Measurements from ENCODE around the gene PRPF19. TPM values are rescaled to one million over a fixed set of nuclear protein-coding genes. Genes with fewer than 3 reads are reported as not detected.

PRPF19 gene
- total RNA-seq, 2 donors from 2014 or later, result 110 to 182 TPM

DNA sequence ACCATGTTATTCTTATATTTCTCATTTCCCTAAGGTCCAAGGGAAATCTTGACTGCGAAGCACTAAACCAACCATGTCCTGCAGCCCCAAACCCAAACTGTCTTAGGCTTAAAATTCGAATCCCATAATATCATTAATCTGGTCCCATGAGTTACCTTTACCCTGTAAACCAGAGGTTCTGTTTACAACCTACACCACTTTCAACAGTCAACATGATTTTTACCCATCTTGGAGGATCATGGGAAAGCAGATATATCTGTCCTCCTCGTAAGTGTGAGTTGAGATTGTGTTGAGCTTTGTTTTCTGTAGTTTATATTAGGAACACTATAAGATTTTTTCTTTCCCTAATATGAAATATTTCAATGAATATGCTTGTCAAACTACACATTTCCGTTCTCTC lies 6.4 kb downstream of the PRPF19 start:
- DNase-seq (ENCODE audit: low spot score) (no peak), ATAC-seq (no peak)
- Mint-ChIP-seq H3K4me1 (ENCODE audit: low read depth in 2 of 2) (peaks cover 7 to 18% of the 10 kb centered on the region in 2 donors), H3K27ac (no peak overlapping the region), H3K27me3 (no peaks in the 10 kb centered on the region), H3K36me3 (peaks cover 26% of the 10 kb centered on the region), H3K4me3 (no peak overlapping the region), H3K9me3 (no peaks in the 10 kb centered on the region)

GRCh38 chr11:60899046-60899936 lies 7.1 kb downstream of the PRPF19 start:
- H3K27ac Mint-ChIP-seq, result no peak overlapping the region

GRCh38 chr11:60897496-60897895 lies 8.9 kb downstream of the PRPF19 start:
- H3K9me3 Mint-ChIP-seq, result no peaks in the 10 kb centered on the region
- H3K27ac Mint-ChIP-seq, result peak overlapping the region in 1 of 2 donors; percentile 47
- peaks cover 31% of the 10 kb centered on the region for H3K36me3 Mint-ChIP-seq
- DNase-seq (ENCODE audit: low spot score) (no peak), ATAC-seq (no peak)
- H3K4me3 Mint-ChIP-seq, result no peak overlapping the region
- no peaks in the 10 kb centered on the region for H3K27me3 Mint-ChIP-seq
- peaks cover 0 to 2% of the 10 kb centered on the region in 2 donors for H3K4me1 Mint-ChIP-seq (ENCODE audit: low read depth in 2 of 2)

More at GRCh38 chr11:60899046-60899936, 7.1 kb downstream of the PRPF19 start:
- ATAC-seq (peak; percentile 67 to 76), DNase-seq (ENCODE audit: low spot score) (peak; percentile 67)
- Mint-ChIP-seq H3K4me1 (ENCODE audit: low read depth in 2 of 2) (peaks cover 3 to 16% of the 10 kb centered on the region in 2 donors), H3K27me3 (no peaks in the 10 kb centered on the region), H3K9me3 (no peaks in the 10 kb centered on the region), H3K4me3 (no peak overlapping the region), H3K36me3 (peaks cover 29% of the 10 kb centered on the region)

DNA sequence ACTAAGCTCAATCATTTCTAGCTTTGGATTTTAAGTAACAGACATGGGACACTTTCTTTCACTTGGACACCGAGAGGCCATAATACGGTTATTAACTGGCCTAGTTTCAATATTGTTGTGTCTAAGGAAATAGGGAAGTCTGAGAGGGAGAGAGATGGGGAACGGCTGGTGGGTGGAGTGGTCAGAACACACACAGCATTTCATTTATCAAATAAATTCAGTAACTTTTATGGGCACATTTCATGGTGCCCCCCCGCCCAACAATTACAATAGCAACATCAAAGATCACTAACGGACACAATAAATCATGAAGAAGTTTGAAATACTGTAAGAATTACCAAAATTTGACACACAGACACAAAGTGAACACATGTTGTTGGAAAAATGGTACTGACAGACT lies 10.7 kb downstream of the PRPF19 start:
- ATAC-seq (no peak), DNase-seq (ENCODE audit: low spot score) (no peak)
- Mint-ChIP-seq H3K27ac (no peak overlapping the region), H3K36me3 (peaks cover 36% of the 10 kb centered on the region), H3K4me3 (no peak overlapping the region), H3K27me3 (no peaks in the 10 kb centered on the region), H3K9me3 (no peaks in the 10 kb centered on the region), H3K4me1 (ENCODE audit: low read depth in 2 of 2) (peaks cover 0 to 5% of the 10 kb centered on the region in 2 donors)

GRCh38 chr11:60891103-60891741 lies 15.2 kb downstream of the PRPF19 start:
- ATAC-seq (no peak), DNase-seq (ENCODE audit: low spot score) (no peak)
- Mint-ChIP-seq H3K27ac (peak overlapping the region in 1 of 2 donors; percentile 33), H3K9me3 (no peaks in the 10 kb centered on the region), H3K27me3 (no peaks in the 10 kb centered on the region), H3K4me1 (ENCODE audit: low read depth in 2 of 2) (peaks cover 6 to 10% of the 10 kb centered on the region in 2 donors), H3K4me3 (no peak overlapping the region), H3K36me3 (peaks cover 26% of the 10 kb centered on the region)

GRCh38 chr11:60890696-60891095 lies 15.7 kb downstream of the PRPF19 start:
- no peak overlapping the region for H3K4me3 Mint-ChIP-seq
- DNase-seq (ENCODE audit: low spot score) (no peak), ATAC-seq (no peak)
- H3K9me3 Mint-ChIP-seq, result no peaks in the 10 kb centered on the region
- H3K27ac Mint-ChIP-seq, result no peak overlapping the region
- H3K4me1 Mint-ChIP-seq (ENCODE audit: low read depth in 2 of 2), result peaks cover 6 to 10% of the 10 kb centered on the region in 2 donors
- peaks cover 23% of the 10 kb centered on the region for H3K36me3 Mint-ChIP-seq
- H3K27me3 Mint-ChIP-seq, result no peaks in the 10 kb centered on the region

DNA sequence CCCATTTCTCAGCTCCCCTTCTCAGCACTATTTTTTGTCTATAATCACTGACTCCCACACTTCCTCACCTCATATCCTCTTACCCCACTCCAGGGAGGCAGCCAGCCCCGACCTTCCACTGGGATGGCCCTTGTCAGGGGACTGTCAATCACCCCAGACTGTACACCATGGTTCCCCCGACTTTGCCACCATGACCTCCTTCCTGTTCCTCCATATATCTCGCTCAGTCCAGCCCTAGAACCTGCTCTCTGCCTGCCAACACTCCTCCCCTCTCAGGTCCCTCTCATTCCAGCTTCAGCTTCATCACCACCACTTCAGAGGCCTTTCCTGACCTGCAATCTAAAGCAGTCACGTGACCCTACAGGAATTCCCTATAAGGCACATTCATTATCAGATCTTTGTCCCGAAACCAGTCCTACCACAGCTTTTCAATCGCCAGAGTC lies 16.5 kb downstream of the PRPF19 start:
- no peak overlapping the region for H3K4me3 Mint-ChIP-seq
- DNase-seq (ENCODE audit: low spot score) (no peak), ATAC-seq (no peak)
- H3K36me3 Mint-ChIP-seq, result peaks cover 17% of the 10 kb centered on the region
- H3K9me3 Mint-ChIP-seq, result no peaks in the 10 kb centered on the region
- no peak overlapping the region for H3K27ac Mint-ChIP-seq
- no peaks in the 10 kb centered on the region for H3K27me3 Mint-ChIP-seq
- peaks cover 6 to 10% of the 10 kb centered on the region in 2 donors for H3K4me1 Mint-ChIP-seq (ENCODE audit: low read depth in 2 of 2)

DNA sequence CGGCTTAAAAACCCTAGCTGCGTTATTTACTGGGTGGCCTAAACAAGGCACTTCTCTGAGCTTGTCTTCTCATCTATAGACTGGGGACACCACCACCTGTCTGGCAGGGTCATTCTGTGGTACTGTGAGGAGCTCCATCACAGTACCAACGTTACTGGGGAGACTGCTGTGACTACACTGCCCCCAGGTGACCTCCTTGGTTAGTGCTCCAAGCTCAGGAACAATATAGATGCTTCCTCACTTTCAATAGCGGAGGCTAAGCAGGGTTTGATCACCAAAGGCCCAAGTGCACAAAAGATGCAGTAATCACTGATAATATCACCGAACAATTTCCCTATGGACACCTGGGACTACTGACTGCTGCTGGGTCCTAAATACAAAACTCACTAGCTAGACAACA lies 18.8 kb downstream of the PRPF19 start:
- DNase-seq (ENCODE audit: low spot score) (no peak), ATAC-seq (peak; percentile 57 to 64)
- no peak overlapping the region for H3K27ac Mint-ChIP-seq
- peaks cover 9 to 10% of the 10 kb centered on the region in 2 donors for H3K4me1 Mint-ChIP-seq (ENCODE audit: low read depth in 2 of 2)
- H3K27me3 Mint-ChIP-seq, result no peaks in the 10 kb centered on the region
- no peak overlapping the region for H3K4me3 Mint-ChIP-seq
- H3K36me3 Mint-ChIP-seq, result peaks cover 22% of the 10 kb centered on the region
- H3K9me3 Mint-ChIP-seq, result no peaks in the 10 kb centered on the region

DNA sequence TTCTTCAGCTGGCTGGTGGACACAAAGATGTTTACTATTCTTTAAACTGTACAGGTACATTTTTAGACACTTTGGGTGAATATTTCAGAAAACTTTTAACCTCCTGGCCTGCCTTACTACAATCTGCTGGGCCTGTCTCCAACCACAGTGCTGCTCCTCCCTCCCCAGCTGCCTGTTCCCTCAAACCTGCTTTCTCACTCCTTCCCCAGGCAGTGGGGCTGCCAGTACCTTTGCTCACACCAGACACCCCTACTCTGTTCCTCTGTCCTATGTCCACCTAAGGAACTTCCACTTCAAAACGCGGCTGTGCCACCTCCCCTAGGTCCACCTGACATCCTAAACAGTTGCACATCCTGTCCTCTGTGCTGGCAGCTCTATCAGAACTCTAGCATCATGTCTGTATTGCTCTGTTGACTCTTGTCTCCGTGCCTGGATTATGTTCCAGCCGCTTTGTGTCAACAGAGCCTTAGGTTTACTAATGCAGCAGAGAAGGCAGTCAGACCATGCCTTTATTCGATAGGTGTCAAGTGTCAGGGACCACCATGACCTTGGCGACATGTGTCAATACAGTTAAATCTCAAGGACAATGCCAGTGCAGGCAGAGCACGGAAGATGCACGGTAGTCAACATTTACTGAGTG lies 25.6 kb downstream of the PRPF19 start:
- Mint-ChIP-seq H3K27me3 (no peaks in the 10 kb centered on the region), H3K9me3 (no peaks in the 10 kb centered on the region), H3K36me3 (peaks cover 17% of the 10 kb centered on the region), H3K4me1 (ENCODE audit: low read depth in 2 of 2) (peaks cover 0 to 4% of the 10 kb centered on the region in 2 donors), H3K4me3 (no peak overlapping the region), H3K27ac (no peak overlapping the region)
- DNase-seq (ENCODE audit: low spot score) (no peak), ATAC-seq (no peak)

GRCh38 chr11:60879971-60880588 lies 26.3 kb downstream of the PRPF19 start:
- H3K36me3 Mint-ChIP-seq, result peaks cover 17% of the 10 kb centered on the region
- H3K9me3 Mint-ChIP-seq, result no peaks in the 10 kb centered on the region
- H3K4me3 Mint-ChIP-seq, result no peak overlapping the region
- peaks cover 0 to 4% of the 10 kb centered on the region in 2 donors for H3K4me1 Mint-ChIP-seq (ENCODE audit: low read depth in 2 of 2)
- DNase-seq (ENCODE audit: low spot score) (no peak), ATAC-seq (no peak)
- H3K27ac Mint-ChIP-seq, result no peak overlapping the region
- no peaks in the 10 kb centered on the region for H3K27me3 Mint-ChIP-seq

GRCh38 chr11:60879104-60879503 lies 27.3 kb downstream of the PRPF19 start:
- Mint-ChIP-seq H3K27ac (no peak overlapping the region), H3K4me3 (no peak overlapping the region), H3K27me3 (no peaks in the 10 kb centered on the region), H3K9me3 (no peaks in the 10 kb centered on the region), H3K36me3 (peaks cover 17% of the 10 kb centered on the region), H3K4me1 (ENCODE audit: low read depth in 2 of 2) (peaks cover 0 to 4% of the 10 kb centered on the region in 2 donors)
- no peak for DNase-seq (ENCODE audit: low spot score)
- ATAC-seq, result no peak

GRCh38 chr11:60878245-60879101 lies 27.9 kb downstream of the PRPF19 start:
- no peaks in the 10 kb centered on the region for H3K27me3 Mint-ChIP-seq
- H3K4me1 Mint-ChIP-seq (ENCODE audit: low read depth in 2 of 2), result peaks cover 0 to 2% of the 10 kb centered on the region in 2 donors
- H3K4me3 Mint-ChIP-seq, result no peak overlapping the region
- H3K9me3 Mint-ChIP-seq, result no peaks in the 10 kb centered on the region
- peaks cover 13% of the 10 kb centered on the region for H3K36me3 Mint-ChIP-seq
- DNase-seq (ENCODE audit: low spot score), result no peak
- ATAC-seq, result no peak
- no peak overlapping the region for H3K27ac Mint-ChIP-seq

- Mint-ChIP-seq H3K27ac (no peak overlapping the region), H3K4me1 (ENCODE audit: low read depth in 2 of 2) (no peaks in the 10 kb centered on the region)
Measured at GRCh38 chr11:60876168-60876485, 30.3 kb downstream of the PRPF19 start.

More at GRCh38 chr11:60876168-60876485, 30.3 kb downstream of the PRPF19 start:
- no peaks in the 10 kb centered on the region for H3K36me3 Mint-ChIP-seq
- H3K27me3 Mint-ChIP-seq, result no peaks in the 10 kb centered on the region
- H3K9me3 Mint-ChIP-seq, result no peaks in the 10 kb centered on the region
- DNase-seq (ENCODE audit: low spot score) (no peak), ATAC-seq (no peak)
- H3K4me3 Mint-ChIP-seq, result no peak overlapping the region
